HG02981 (cell line): ENCODE results near the gene KCNMB2.
A peak's percentile ranks its signal among the peaks of the same experiment; 100 is the strongest.

Experiments
- ATAC-seq: cut with Tn5 transposase; IDR thresholded peaks from one replicate; pipeline ENCODE4 v1.9.1; 2021; ENCODE audit warnings: mild to moderate bottlenecking, moderate library complexity; ENCODE audit not compliant: unreplicated experiment

Gene KCNMB2

GRCh38 chr3:178634975-178635374, 98.7 kb downstream of the KCNMB2 start:
- no peak for ATAC-seq

- no peak for ATAC-seq
Observed at GRCh38 chr3:178637802-178638201, 101.6 kb downstream of the KCNMB2 start.

- no peak for ATAC-seq
Observed at GRCh38 chr3:178645503-178645902, 109.3 kb downstream of the KCNMB2 start.

GRCh38 chr3:178646186-178646862, 110.1 kb downstream of the KCNMB2 start:
- no peak for ATAC-seq

GRCh38 chr3:178655488-178655887, 119.3 kb downstream of the KCNMB2 start:
- ATAC-seq: no peak

GRCh38 chr3:178658694-178659325, 122.6 kb downstream of the KCNMB2 start:
- no peak for ATAC-seq

GRCh38 chr3:178663201-178663934, 127.1 kb downstream of the KCNMB2 start:
- peak; percentile 60 for ATAC-seq

GRCh38 chr3:178665747-178666146, 129.5 kb downstream of the KCNMB2 start:
- ATAC-seq: no peak

GRCh38 chr3:178669022-178669601, 132.9 kb downstream of the KCNMB2 start:
- no peak for ATAC-seq

GRCh38 chr3:178669758-178670157, 133.5 kb downstream of the KCNMB2 start:
- peak; percentile 47 for ATAC-seq

- peak; percentile 33 for ATAC-seq
Observed at GRCh38 chr3:178671377-178671776, 135.1 kb downstream of the KCNMB2 start.

- peak; percentile 77 for ATAC-seq
Observed at GRCh38 chr3:178671791-178672190, 135.6 kb downstream of the KCNMB2 start.

GRCh38 chr3:178672275-178672674, 136.0 kb downstream of the KCNMB2 start:
- ATAC-seq: no peak

- ATAC-seq: no peak
Observed at GRCh38 chr3:178673529-178673928, 137.3 kb downstream of the KCNMB2 start.

GRCh38 chr3:178676077-178676476, 139.8 kb downstream of the KCNMB2 start:
- ATAC-seq: no peak

GRCh38 chr3:178676942-178677790, 140.9 kb downstream of the KCNMB2 start:
- ATAC-seq: peak; percentile 58

- ATAC-seq: no peak
Observed at GRCh38 chr3:178677961-178678360, 141.7 kb downstream of the KCNMB2 start.

- ATAC-seq: no peak
Observed at GRCh38 chr3:178680037-178680436, 143.8 kb downstream of the KCNMB2 start.

- ATAC-seq: no peak
Observed at GRCh38 chr3:178680489-178680888, 144.3 kb downstream of the KCNMB2 start.

GRCh38 chr3:178684881-178685590, 148.8 kb downstream of the KCNMB2 start:
- ATAC-seq: no peak
